ENCODE results near the gene DLX4. TPM values are rescaled to one million over a fixed set of nuclear protein-coding genes. Genes with fewer than 3 reads are reported as not detected.
A peak's percentile ranks its signal among the peaks of the same experiment; 100 is the strongest.

The DLX4 gene
- total and polyA plus RNA-seq, 2 donors (not counting 1 experiment from before 2014, with no cell fraction given), result 0.17 to 0.88 TPM

- Histone ChIP-seq H4K20me1 (ENCODE audit: control insufficient read depth, insufficient read depth, low read length, poor library complexity, severe bottlenecking) (no peaks in the 10 kb centered on the region), H3K27ac (ENCODE audit: low read length in 2 of 2) (no peak within 1 kb of the TSS), H3K4me2 (replicated peaks; ENCODE audit: low read depth, low read length, poor library complexity, severe bottlenecking) (peak within 1 kb of the TSS; percentile 90), H3K9me3 (ENCODE audit: control extremely low read depth in 1 of 3, control insufficient read depth in 2 of 3, insufficient read depth in 1 of 3, low read length in 2 of 3) (peaks cover 0 to 25% (median 0%) of the 10 kb centered on the region in 3 donors), H3K36me3 (replicated peaks in 1 of 2; ENCODE audit: control extremely low read depth in 1 of 2, control insufficient read depth in 1 of 2, extremely low read depth in 1 of 2, insufficient read depth in 2 of 2, low read length in 1 of 2) (no peaks in the 10 kb centered on the region), H3K9ac (ENCODE audit: low read length) (peak within 1 kb of the TSS; percentile 66), H3K4me3 (ENCODE audit: control extremely low read depth in 1 of 5, extremely low read depth in 1 of 5, insufficient read depth in 1 of 5, low read depth in 2 of 5, low read length in 4 of 5) (peak within 1 kb of the TSS in 4 of 5 experiments; percentile 11 to 65 (median 49)), H3K27me3 (replicated peaks in 1 of 4; ENCODE audit: control extremely low read depth in 1 of 4, control insufficient read depth in 3 of 4, insufficient read depth in 4 of 4, low read length in 3 of 4) (peaks cover 0 to 90% (median 57%) of the 10 kb centered on the region in 4 experiments), H2AFZ (ENCODE audit: insufficient read depth, low read depth, low read length, poor library complexity, severe bottlenecking) (peak within 1 kb of the TSS; percentile 61), H3K4me1 (ENCODE audit: control insufficient read depth in 2 of 2, insufficient read depth in 2 of 2, low read length in 2 of 2) (peaks cover 43 to 47% of the 10 kb centered on the region in 2 donors), H3K79me2 (ENCODE audit: control insufficient read depth, insufficient read depth, low read length) (no peaks in the 10 kb centered on the region)
- no peak for TF ChIP-seq CTCF (IDR thresholded peaks at IDR 0.05)
- no peak for TF ChIP-seq EZH2 (IDR thresholded peaks at IDR 0.05; ENCODE audit: borderline replicate concordance, insufficient read depth, low read depth, low read length, poor library complexity, severe bottlenecking)
- Mint-ChIP-seq H3K4me1 (peaks cover 44% of the 10 kb centered on the region), H3K27me3 (peaks cover 74% of the 10 kb centered on the region), H3K27ac (peak within 1 kb of the TSS; percentile 47), H3K9me3 (ENCODE audit: insufficient read depth) (no peaks in the 10 kb centered on the region), H3K4me3 (peak within 1 kb of the TSS; percentile 86)
- intact Hi-C loops (cut with micrococcal nuclease), result no loop called here
- ATAC-seq (ENCODE audit: low read depth) (no peak), DNase-seq (peak; percentile 52)
- CTCF ChIA-PET, result interaction anchor here (0.6 to 7.0 kb wide), 11 partner anchors 7 to 491 kb away, joined by 3 to 186 read pairs (median 9); no protein-coding TSS in a partner anchor
- WGBS (ENCODE audit: insufficient coverage), result 8% methylated on average over 24 of the region's 29 CpGs
- POLR2A ChIA-PET, result no interaction called here
Measured at GRCh38 chr17:49995055-49995738, 26.2 kb downstream of the DLX4 start, which contains the start of gene DLX3. Gene DLX3, minus strand, starts transcription at chr17:49995224. Its CDS starts 226 bp downstream, at chr17:49994998.

GRCh38 chr17:49996121-49996494 lies 27.1 kb downstream of the DLX4 start:
- CTCF ChIA-PET, result interaction anchor here (0.8 to 7.0 kb wide), 44 partner anchors 8 to 588 kb away, joined by 3 to 186 read pairs (median 6); partner anchors contain the start of genes DLX4, ITGA3 and PDK2
- peak overlapping the region; percentile 15 for H3K27ac Mint-ChIP-seq
- intact Hi-C loops (cut with micrococcal nuclease), result no loop called here

More at GRCh38 chr17:49996121-49996494, 27.1 kb downstream of the DLX4 start:
- no peaks in the 10 kb centered on the region for H4K20me1 ChIP-seq (ENCODE audit: control insufficient read depth, insufficient read depth, low read length, poor library complexity, severe bottlenecking)
- 13% methylated on average over 3 of the region's 7 CpGs for WGBS (ENCODE audit: insufficient coverage)
- POLR2A ChIA-PET, result no interaction called here
- H3K4me3 ChIP-seq (ENCODE audit: control extremely low read depth in 1 of 5, extremely low read depth in 1 of 5, insufficient read depth in 1 of 5, low read depth in 2 of 5, low read length in 4 of 5), result no peak overlapping the region
- Mint-ChIP-seq H3K9me3 (ENCODE audit: insufficient read depth) (no peaks in the 10 kb centered on the region), H3K27me3 (peaks cover 74% of the 10 kb centered on the region), H3K4me3 (peak overlapping the region; percentile 73), H3K4me1 (peaks cover 44% of the 10 kb centered on the region)
- no peak overlapping the region for H3K9ac ChIP-seq (ENCODE audit: low read length)
- peaks cover 0 to 87% (median 60%) of the 10 kb centered on the region in 4 experiments for H3K27me3 ChIP-seq (replicated peaks in 1 of 4; ENCODE audit: control extremely low read depth in 1 of 4, control insufficient read depth in 3 of 4, insufficient read depth in 4 of 4, low read length in 3 of 4)
- peaks cover 0 to 25% (median 0%) of the 10 kb centered on the region in 3 donors for H3K9me3 ChIP-seq (ENCODE audit: control extremely low read depth in 1 of 3, control insufficient read depth in 2 of 3, insufficient read depth in 1 of 3, low read length in 2 of 3)
- H3K4me2 ChIP-seq (replicated peaks; ENCODE audit: low read depth, low read length, poor library complexity, severe bottlenecking), result peak overlapping the region; percentile 83
- DNase-seq (peak; percentile 38), ATAC-seq (ENCODE audit: low read depth) (no peak)
- no peaks in the 10 kb centered on the region for H3K79me2 ChIP-seq (ENCODE audit: control insufficient read depth, insufficient read depth, low read length)
- H3K36me3 ChIP-seq (replicated peaks in 1 of 2; ENCODE audit: control extremely low read depth in 1 of 2, control insufficient read depth in 1 of 2, extremely low read depth in 1 of 2, insufficient read depth in 2 of 2, low read length in 1 of 2), result no peaks in the 10 kb centered on the region
- no peak for TF ChIP-seq EZH2 (IDR thresholded peaks at IDR 0.05; ENCODE audit: borderline replicate concordance, insufficient read depth, low read depth, low read length, poor library complexity, severe bottlenecking)
- TF ChIP-seq CTCF (IDR thresholded peaks at IDR 0.05), result no peak
- H2AFZ ChIP-seq (ENCODE audit: insufficient read depth, low read depth, low read length, poor library complexity, severe bottlenecking), result no peak overlapping the region
- no peak overlapping the region for H3K27ac ChIP-seq (ENCODE audit: low read length in 2 of 2)
- peaks cover 43 to 47% of the 10 kb centered on the region in 2 donors for H3K4me1 ChIP-seq (ENCODE audit: control insufficient read depth in 2 of 2, insufficient read depth in 2 of 2, low read length in 2 of 2)
